NOMO-1 treated with dmso at 0.1 percent for 144 hours (cell line): ENCODE measurements around the gene ZDHHC3.

Experiments used
- DNase-seq: peaks from one replicate; lab custom pipeline; 2025; ENCODE audit not compliant: unreplicated experiment; lab: John Stamatoyannopoulos, UW

ZDHHC3 gene

DNA sequence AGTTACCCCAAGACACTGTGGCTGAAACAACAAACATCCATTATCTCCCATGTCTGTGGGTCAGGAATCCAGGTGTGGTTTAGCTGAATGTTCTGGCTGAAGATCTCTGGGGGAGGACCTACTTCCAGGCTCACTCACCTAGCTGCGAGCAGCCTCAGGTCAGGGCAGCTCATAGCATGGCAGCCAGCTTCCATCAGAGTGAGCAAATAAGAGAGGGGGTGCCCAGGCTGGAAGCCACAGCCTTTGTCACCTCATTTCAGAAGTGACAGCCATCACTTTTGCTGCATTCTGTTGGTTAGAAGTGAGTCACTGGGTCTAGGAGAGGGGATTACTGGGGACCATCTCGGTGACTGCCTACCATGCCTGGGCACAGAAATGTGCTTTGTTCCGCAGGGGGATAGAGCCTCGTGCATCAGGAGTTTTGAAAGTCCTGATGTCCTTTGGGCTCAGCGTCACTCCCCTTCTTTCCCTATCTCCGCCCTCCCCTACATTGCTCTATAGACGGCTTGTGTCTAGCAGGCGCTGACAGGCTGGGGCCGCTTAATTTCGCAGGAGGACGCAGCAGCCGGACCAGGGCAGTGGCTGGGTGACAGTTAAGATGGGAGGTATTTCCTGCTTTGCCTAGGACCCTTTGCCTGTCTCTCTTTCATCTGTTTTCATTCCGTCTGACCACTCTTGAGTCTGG, 76.1 kb downstream of the ZDHHC3 start:
- DNase-seq: no peak

DNA sequence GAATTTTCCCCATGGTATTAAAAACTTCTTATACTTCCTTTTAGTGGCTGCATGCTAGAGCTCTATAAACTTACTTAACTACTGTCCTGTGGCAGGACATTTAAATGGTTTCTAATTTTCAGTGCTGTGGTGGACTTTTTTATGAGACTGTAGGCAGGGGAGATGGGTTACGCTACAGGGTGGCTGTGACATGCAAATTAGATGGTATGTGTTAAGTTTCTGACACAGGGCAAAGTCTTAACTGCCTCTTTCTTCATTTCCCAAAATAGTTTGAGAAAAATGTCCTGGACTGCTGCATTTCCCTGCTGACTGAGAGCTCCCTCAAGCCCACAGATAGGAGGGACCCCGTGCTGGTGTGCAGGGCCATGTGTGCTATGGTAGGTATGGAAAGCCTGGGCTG, 79.5 kb downstream of the ZDHHC3 start:
- no peak for DNase-seq

DNA sequence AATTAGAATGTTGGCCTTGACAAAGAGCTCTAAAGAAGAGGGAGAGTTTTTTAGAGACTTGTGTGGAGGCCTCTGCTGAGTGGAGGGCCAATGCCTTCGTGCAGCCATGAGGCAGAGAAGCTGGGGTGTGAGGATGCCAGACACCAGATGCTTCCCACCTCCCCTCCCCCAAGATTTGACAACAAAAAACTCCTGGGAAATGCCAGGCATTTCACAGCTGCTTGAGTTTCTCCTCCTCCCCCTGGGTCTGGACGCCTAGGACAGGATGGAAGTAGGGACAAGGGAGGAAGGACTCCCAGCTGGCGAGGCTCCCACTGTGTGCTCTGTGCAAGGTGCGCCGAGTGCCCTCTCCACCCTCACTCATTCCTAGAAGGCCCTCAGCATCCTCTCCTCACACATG, 81.5 kb downstream of the ZDHHC3 start:
- DNase-seq: no peak

DNA sequence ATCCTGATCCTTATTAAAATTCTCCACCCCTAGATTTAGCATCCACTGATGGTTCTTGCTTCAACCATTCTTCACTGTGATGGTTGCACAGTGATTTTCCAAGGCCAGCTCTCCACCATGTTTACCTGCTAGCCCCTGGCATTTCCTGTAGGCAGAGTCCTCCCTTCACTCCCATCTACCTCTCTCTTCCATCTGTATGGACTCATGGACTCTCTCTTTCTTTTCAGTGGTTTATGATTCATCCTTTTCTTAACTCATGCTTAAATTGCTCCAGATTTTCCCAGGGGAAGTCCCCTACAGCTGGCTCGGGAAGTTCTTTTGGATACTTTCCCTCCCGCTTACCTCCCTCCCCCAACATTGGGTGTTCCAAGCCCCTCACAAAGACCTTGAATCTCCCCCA, 82.9 kb downstream of the ZDHHC3 start:
- no peak for DNase-seq

DNA sequence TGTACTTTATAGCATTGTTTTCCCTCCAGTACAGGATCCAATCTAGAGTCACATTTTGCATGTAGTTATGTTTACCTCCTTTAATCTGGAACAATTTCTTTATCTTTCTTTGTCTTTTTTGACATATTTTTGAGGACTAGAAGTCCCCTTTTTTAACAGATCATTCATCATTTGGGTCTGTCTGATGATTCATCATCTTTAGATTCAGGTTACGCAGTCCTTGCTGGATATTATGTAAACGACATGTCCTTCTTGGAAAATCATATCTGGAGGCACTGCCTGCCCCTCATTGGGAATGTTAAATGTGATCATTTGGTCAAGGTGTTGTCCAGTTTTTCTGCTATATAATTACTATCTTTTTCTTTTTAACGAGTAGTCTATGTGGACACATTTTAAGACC, 83.3 kb downstream of the ZDHHC3 start:
- DNase-seq: no peak

DNA sequence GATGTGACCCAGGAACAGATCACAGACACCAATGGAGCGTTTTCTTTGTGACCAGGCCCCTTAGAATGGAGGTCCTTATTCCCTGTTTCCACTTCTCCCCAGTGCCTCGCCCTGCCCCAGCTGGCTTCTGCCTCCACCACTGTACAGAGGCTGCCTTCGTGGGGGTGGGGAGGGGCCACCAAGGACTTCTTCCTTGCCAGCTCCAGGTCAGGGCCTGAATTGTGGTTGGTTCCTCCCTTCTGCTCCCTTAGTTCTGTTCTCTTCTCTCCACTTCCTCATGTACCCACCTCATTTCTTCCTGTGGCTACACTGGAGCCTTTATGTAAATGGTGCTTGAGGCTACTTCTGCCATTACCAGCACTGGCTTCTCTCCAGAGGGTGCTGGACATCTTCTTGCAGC, 85.1 kb downstream of the ZDHHC3 start:
- peak; percentile 1 for DNase-seq

DNA sequence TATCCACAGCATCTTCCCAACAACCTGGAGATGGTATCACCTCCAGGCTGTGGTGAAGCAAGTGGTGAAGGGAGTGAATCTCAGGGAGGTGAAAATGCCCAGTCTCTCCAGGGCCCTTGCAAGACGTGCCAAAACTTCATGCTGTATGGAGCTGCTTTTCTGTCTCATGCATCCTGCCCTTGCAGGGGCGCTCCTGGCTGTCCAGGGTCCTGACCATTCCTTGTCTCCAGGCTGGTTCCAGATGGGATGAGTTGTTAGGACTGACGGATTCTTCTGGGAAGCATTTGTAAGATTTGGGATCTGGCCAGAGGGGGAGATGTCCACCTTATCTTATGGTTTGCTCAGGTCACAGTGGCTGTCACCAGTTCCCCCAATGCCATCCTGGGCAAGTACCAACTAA, 85.7 kb downstream of the ZDHHC3 start:
- DNase-seq: no peak

DNA sequence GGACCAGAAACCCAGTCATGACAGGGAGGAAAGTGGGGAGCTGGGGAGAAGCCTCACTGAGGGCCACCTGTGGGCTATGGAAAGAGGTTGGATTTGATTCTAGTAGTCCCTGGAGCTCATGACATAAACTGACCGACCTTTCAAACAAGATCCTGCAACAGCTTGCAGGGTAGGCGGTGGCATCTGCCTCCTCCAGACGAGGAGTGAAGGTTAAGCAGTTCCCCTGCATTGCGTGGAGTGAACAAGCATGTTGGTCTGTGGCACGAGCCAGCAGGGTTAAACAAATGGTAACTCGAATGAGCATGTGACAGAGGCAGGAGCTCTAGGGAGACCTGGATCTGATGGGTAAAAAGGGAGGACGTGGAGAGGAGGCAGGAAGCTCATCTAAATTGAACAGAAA, 88.9 kb downstream of the ZDHHC3 start:
- no peak for DNase-seq

DNA sequence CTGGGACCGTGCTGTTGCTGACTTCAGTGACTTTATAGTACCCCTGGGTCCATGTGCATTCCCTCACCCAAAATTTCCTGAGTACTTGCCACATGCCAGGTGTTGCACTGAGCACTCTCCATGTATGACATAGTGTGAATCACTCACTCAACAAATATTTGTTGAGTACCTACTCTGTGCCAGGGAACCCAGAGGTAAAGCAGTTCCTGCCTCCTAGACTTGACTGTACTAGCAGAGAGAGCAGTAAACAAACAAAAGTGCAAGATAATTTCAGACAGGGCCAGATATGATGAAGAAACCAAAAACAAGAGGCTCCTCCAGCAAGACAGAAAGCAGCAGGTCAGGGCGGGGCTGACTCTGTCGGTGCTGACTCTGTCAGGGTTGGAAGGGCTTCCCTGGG, 89.4 kb downstream of the ZDHHC3 start:
- no peak for DNase-seq

DNA sequence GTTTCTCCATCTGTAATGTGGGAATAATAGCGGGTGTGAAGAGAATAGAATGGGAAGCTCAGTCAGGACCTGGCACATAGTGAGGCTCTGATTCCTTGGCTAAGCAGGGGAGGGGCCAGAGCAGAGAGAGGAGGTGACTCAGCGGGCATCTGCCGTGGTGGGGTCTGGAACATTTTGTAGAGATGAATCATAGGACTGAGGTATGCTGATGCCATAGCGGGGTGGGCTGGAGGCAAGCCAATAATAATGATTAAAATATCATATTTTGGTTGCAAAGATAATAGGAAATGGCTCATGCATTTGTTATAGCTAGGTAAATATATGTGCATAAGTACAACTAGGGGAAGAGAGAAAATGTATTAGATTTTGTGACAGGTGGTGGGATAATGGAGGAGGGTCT, 90.4 kb downstream of the ZDHHC3 start:
- no peak for DNase-seq

DNA sequence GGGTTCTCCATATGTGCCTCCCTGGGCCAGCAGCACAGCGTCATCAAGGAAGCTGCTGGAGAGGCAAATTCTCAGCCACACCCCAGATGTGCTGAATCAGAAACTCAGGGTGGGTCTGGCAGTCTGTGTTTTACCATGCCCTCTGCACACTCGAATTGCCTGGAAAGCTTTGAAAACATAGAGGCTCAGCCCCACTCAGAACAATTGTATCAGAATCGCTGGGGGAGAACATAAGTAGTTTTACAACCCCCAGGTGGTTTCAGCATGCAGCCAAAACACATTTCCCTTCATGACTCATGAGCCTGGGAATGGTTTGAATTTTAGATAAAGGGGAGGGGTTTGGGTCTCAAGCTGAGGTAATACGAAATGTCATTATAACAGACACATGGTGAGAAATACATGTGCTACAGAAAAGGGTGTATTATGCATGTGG, 92.0 kb downstream of the ZDHHC3 start:
- no peak for DNase-seq

DNA sequence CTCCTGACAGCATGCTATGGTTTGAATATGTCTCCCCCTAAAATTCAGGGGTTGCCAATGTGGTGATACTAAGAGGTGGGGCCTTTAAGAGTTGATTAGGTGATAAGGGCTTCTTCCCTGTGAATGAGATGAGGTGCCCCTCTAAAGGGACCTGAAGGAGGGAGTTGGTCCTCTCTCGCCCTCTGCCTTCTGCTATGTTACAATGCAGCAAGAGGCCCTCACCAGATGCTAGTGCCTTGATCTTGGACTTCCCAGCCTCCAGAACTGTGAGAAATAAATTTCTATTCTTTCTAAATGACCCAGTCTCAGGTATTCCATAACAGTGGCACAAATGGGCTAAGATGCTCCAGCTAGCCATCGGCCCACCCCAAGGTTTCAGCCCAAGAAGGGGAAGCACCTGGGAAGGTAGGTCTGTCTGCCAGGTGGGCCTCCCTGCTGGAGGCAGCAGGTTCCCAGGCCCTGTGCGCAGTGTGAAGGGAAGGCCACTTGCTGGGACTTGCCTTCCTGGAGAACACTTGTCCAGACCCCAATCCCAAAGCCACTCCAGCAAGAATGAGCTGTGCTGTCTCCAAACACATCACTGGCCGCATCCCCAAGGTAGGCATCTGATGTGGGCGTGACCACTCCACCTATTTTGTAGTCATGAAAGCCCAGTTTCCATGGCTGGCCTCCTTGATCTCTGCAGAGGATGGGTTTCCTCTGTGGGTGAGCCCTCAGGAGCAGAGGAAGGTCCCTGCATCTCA, 92.6 kb downstream of the ZDHHC3 start:
- DNase-seq: no peak

DNA sequence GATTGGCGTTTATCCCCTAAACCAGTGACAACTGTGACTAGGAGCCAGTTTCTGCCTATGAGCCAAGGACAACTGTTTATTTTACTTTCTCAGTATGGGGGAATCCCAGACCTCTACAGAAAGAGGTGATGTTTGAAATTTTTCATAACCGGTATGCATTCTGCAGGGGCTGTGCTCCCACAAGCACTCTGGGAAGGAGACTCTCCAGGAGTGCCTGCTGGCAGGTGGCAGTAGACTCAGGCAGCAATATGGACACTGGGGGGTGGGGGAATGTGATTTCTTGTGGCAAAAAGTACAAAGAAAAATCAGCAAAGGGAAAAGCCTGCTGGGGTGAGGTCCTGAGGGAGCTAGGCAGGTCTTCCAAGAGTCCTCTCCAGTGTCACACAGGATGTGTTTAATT, 95.7 kb downstream of the ZDHHC3 start:
- no peak for DNase-seq

DNA sequence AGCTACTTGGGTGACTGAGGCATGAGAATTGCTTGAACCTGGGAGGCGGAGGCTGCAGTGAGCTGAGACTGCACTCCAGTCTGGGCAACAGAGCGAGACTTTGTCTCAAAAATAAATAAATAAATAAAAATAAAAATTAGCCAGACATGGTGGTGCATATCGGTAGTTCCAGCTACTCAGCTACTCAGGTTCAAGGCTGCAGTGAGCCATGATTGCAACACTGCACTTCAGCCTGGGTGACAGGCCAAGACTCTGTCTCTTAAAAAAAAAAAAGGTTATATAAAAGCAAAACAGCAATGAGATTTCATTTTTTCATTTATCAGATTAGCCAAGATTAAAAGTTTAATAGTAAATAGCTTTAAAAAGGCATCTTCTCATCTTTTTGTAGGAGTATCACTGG, 98.6 kb downstream of the ZDHHC3 start:
- DNase-seq: no peak

DNA sequence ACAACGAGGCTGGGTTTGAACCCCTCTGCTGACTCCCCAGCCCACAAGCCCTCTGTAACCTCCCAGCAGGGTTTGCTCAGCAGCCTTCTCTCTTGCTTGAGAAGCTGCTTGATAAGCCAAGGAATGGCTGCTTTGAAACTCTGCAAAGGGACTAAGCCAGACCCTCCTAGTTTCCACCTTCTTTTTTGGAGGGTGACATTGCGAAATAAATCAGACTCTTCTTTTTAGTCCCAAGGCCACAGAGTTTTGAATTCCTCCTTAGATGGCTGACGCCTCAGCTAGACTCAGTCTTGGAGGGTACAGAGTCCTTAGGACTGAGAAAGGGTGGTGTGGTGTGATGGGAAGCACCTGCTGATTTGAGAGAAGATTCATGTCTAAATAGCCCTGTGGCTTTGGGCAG, 100.4 kb downstream of the ZDHHC3 start:
- DNase-seq: no peak
